GM19035 (cell line): ENCODE measurements around the gene FRZB.

ENCODE experiments used
- ATAC-seq: cut with Tn5 transposase; IDR thresholded peaks from one replicate; pipeline ENCODE4 v1.9.1; 2021; ENCODE audit not compliant: unreplicated experiment

Gene FRZB

DNA sequence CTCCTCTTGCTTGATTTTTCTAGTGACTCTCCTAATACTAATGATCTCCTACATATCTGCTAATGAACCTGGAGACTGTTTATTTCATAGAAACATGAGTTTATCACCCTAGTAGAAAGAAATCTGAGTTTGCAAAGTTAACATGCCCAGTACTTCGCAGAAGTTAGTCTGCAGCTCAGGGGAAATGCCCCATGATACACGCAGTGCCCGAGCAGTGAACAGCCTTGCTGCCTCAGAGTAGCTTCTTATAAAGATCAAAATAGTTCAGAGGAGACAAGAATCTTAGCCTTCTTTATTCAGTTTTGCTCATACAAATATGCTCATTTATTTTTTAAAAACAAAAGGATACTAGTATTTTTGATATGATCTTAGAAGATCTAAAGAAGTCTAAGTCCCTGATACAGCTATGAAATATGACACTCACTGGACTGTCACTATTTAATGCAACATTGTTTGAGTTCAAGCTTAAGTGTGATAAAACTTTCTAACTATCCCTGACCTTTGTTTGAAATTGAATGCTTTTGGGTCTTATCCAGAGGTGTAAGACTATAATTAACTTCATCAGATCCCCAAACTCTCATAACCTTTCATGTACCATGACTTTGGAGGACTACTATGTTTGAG, 20.5 kb downstream of the FRZB start:
- ATAC-seq: no peak

DNA sequence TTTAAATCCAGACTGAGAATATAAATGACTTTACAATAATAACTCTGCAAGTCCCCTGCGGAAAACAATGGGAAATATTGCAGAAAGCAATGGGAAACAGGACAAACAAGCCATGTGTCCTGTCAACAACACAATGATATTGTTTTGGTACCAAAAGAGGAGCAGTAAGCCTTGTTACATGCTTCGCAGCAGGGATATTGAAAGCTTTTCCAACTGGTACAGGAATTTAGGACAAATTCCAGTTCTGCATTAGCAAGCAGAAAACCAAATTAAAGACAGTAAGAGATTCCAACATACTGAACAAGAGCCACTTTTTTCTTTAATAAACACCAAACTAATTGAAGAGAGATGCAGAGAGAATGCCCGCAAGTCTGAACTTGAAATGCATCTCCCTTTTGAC, 30.0 kb downstream of the FRZB start:
- ATAC-seq: no peak

DNA sequence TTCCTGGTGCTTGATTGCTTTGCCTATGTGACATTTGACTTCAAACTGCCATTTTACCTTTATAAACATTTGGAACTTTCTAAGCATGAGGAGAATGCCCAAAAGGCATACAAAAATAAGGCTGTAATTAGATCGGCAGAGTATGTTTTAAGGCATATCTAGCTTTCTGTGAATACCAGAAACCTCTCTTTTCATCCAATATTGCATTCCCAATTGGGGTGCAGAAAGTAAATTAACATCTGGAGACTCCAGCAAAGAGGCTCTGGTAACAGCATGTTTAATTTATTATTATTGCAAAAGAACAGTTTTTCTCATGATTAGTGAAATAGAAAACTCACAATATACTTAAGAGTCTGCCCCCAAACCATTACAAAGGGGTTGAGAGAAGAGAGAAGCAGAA, 32.1 kb downstream of the FRZB start:
- no peak for ATAC-seq

DNA sequence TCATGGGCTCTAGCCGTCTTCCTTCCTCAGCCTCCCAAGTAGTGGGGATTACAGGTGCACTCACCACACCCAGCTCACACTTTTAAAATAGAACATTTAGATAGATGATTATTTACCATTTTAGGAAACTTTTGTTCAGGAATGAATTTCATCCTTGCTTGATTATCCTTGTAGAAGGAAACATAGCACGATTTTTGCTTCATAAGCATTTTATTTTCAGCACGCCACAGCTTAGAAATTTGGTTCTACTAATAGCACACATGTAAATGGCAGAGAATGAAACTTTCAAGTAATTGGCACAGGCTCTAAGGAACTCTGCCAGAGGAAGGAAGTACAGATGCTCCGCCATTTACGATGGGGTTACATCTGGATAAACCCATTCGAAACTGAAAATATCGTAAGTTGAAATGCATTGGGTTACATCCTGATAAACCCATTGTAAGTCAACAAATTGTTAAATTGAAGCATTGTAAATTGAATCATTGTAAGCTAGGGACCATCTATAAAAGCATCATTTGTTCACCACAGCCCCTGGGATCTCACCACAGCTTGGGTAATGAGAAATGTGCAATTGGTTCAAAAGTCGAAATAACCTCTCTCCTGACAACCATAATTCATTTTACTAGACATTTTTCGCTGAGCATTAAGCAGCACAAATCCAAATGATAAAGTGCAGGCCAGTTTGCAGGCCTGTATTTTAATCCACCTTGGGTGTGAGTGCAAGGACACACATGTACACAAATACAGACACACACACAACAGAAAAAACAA, 33.2 kb downstream of the FRZB start:
- no peak for ATAC-seq

DNA sequence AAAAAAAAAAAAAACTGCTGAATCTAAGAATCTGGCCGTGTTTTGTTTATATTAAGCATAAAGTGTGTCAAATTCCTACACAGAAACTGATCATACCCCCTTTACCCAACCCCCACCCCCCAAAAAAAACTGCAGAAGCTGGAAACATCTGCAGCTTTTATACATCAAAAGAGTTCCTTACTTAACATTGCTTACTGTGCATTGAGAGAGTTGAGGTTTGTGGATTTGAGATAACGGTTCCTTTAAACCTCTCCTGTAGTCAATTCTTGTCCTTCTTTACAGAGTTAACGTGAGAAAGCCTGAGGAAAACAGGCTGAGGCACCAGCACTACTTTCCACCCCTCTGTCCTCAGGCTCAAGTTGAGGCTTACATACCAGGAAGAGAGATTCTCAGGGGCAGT, 34.5 kb downstream of the FRZB start:
- no peak for ATAC-seq

DNA sequence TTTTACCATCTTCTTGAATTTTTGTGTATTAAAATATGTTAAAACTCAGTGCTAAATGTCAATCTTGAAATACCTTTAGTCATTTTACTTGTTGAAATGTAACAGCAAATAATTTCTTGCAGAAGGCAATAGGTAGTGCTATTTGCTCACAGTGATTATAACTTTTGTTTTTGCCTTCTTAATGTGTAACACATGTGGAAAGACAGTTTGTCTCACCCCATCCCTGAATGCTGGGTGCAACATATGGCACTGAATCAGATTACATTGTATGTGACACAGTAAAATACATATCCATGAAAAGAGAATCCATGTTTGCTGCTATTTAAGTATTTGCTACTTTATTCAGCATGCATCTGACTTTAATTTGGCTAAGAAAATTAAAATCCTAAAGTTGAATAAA, 35.3 kb downstream of the FRZB start:
- ATAC-seq: no peak

DNA sequence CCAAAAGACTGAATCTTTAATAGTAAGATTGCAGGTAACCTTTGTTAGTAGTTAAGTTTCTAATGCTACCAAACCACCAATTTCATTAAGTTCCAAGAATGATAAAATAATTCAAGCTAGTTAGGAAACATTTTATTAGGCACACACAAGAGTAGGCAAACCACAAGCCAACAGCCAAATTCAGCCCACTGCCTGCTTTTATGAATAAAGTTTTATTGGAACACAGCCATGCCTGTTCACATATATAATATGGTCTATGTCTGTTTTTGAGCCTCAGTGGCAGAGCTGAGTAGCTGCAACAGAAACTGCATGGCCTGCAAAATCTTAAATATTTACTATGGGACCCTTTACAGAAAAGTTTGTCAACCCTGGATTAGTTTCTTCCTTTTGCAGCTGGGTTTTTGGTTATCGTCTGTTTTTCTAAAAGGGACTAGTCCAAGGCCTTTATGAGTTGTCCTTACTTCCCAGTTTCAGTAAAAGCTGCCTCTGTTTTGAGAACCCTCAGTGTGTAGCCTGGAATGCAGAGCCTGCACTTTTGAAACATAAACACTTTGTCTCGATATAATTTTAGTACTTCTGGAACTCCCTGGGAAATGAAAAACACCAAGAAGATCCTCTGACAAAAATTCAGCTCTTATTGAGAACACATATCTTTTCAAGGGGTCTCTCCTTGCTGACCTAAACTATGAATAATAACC, 39.1 kb downstream of the FRZB start:
- no peak for ATAC-seq

DNA sequence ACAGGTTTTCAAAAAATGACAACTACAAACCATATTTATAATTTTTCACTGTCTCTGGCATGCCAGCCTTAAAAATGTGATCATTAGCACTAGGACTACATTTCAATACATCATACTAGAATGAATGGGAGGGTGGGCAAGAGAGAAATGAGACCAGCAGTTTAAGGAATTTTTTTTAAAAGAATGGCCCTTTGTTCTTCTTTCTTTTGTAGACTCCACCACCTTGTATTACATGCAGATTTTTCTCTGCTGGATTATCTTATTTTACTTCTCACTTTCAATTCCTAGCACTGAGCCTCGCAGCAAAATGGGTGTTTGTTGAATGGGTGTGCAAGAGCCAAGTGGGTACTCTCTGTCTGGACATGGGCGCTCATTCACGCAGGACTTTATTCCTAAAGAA, 39.9 kb downstream of the FRZB start:
- no peak for ATAC-seq

DNA sequence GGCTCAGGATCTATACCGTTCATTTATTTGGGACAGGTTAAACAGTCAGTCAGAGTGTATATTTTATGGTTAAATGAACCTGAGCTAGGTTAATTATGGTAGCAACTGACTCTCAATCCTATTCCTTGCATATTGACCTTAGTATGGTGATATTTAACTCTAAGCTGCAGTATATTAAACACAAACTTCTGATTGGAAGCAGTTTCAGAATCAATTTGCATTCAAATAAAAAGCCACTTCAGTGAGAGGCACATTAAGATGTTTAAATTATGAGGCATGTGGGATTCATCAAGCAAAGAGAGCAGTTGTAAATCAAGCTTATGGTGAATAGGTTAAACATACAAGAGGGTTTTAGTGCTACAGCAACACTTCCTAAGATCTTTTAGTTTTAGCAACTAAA, 40.4 kb downstream of the FRZB start:
- ATAC-seq: no peak

DNA sequence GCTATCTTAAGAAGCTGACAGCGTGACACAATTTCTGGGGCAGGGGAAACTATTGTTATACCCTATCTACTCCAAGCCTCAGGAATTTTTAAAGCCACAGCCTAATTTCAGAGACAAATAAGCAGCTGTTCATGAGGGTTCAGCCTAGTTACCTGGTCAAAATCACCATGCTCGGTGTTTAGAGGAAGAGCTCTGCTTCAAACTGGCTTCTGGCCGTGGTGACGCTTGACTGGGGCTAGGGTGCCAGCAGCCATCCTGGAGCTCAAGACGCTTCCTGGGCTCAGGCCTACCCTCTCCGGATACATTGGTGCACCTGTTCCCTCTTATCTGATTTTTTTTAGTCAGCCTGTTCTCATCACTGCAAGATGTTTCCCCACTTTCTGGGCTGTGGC, 41.7 kb downstream of the FRZB start:
- ATAC-seq: no peak

DNA sequence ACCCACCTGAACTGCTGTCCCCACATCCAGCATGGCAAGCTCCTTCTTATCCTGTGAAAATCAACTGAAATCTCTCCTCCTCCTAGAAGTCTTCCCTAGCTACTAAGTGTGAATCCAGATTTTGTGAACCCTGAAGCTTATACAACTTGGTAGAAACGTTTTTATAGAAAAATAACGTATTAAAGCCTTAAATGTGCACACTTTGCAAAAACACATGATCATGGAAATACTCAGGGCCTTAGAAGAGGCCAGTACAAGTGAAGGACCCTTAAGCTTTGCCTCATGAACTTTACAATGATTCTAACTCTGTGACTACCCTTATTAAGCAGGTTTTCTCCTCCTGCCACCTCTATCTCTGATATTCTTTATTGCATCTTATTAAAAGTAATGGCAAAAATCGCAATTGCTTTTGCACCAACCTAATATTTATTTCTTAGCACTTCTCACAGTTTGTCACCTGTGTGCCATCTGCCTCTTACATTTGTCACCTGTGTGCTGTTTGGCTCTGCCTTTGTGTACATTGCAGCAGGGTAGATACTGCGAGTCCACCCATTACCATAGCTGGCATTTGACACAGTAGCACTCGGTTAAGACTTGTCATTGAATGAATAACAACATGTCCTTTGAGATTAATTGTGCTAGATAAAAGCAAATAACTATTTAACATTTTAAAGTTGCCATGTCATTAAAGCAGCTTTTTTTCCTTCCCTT, 42.2 kb downstream of the FRZB start:
- ATAC-seq: no peak

DNA sequence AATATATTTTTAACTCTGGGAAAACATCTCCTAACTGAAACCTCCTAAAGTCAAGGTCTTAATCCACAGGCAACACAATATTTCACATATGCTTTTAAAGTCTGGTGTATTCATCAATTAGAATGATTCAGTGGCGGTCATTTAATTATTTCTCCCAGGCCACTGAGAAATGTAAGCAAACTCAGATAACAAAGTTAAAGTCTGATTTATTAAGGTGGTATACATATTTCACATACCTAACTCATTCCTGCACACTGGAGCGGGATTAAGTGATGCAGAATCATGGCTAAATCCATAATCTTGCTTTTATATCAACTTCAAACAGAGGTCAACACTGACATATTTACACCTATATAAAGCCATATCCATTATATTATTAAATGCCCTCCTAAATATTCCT, 43.7 kb downstream of the FRZB start:
- no peak for ATAC-seq

DNA sequence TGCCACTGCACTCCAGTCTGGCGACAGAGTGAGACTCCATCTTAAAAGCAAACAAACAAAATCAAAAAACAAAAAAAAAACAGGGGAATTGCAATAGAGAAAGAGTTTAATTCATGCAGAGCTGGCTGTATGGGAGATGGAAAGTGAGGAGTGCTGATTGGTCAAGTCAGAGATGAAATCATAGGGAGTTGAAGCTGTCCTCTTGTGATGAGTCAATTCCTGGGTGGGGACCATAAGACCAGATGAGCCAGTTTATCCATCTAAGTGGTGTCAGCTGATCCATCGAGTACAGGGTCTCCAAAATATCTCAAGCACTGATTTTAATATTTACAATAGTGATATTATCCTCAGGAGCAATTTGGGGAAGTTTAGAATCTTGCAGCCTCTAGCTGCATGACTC, 45.3 kb downstream of the FRZB start:
- no peak for ATAC-seq

DNA sequence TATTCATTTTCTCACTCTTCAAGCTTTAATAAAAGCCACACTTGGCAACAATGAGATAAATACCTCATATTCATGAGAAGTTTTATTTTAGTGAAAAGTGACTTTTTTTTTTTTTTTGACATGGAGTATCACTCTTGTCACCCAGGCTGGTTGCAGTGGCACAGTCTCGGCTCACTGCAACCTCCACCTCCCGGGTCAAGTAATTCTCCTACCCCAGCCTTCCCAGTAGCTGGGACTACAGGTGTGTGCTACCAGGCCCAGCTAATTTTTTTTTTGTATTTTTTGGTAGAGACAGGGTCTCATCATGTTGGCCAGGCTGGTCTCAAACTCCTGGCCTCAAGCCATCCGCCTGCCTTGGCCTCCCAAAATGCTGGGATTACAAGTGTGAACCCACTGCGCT, 47.0 kb downstream of the FRZB start:
- no peak for ATAC-seq

DNA sequence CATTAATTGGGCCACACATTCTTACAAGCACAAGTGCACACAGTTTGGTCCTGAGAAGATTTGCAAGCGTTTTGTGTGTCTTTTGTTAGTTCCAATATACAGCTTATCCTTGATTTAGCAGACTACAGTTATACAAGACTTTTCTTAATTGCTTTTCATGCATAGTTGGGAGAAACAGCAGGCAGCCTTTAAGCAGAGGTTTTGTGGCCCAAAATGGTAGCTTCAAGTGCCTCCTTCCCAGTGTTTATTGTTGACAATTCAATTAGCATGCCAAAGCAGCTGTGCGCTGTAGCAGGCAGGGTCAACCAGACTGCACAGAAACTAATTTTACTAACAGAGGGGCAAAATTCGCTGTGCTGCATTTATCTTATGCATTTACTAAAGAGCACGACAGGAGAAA, 47.5 kb downstream of the FRZB start:
- no peak for ATAC-seq

DNA sequence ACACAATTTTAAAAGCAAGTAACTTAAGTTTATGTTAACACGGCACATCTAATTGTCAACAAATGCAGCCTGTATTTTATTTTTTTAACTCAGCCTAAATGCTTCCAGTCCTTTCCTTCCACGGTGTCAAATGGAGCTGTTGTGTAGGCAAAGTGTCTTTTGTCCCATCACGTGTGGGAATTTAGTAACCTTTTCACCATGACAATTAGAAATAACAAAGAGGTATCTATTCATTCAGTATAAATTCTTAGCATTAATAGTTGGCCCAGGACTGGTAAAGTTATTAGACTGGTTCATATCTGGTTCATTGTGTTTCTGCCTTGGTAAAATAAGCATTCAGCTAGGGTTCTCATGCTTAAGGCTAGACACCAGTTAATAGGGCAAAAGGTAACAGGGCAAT, 47.9 kb downstream of the FRZB start:
- ATAC-seq: no peak

DNA sequence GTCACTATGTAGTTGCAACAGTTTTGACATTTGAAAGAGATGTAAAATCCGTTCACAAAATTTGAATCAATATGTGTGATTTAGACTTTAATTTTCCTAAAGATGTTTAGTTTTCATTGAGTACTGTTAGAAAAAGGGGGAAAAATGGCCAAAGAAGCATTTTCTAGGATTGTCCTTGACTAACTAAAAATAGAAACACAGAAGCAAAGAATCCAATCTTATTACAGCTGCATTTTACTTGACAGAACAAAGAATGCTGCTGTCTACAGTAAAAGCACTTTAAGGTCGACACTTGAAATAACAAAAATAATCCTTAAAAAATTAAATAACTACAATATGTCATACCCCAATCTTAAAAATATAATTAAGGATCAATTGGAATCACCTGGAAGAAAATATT, 48.9 kb downstream of the FRZB start:
- ATAC-seq: no peak

DNA sequence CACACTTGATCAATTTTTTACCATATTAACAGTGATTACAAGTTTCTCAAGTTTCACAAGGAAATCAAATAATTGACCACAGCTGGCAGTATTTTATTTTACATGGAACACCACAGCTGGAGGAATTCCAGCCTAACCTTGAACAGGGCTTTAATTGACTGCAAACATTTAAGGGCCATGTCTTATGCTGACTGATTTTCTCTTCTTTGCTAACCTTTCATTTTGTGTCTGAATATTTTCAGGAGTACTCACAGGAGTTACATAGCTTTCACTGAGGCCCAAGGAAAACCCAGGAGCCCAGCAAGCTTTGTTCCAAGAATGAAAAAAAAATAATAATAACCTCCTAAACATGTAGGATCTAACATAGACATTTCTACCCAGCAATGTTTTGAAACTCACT, 49.6 kb downstream of the FRZB start:
- no peak for ATAC-seq

DNA sequence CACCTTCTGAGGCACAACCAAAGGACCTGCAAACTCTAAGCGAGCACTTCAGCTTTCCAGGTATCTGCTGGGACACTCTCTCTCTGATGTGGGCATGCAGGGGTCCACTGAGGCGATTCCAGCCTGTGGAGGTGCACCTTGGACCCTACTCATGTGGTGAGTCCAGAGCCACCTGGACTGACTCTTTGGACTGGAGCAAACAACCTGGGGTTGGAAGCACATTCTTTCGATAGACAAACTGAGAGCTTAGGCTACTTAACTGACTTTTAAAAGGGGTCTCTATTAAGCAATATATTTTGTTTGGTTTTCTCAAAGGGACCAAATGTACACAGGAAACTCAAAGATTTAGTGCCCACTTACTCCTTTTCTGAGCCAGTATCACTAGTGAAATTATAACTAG, 51.6 kb downstream of the FRZB start:
- no peak for ATAC-seq

DNA sequence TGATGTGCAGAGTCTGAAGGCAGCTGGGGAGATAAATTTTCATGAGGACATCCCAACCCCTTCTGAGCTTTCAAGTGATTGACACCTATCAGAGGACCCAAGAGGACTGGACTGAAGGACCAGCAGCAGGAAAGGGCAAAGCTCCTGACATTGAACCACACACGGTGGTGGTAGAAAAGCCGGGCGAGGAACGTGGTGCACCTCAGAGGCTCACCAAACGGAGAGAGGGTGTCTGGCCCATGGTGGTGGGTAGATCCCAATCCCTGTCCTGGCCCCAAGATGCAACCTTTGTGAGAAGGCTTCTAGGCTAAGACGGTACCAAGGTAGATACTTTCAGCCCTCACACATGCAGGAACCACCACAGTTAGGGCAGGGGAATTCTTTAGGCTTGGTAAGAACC, 52.1 kb downstream of the FRZB start:
- no peak for ATAC-seq

DNA sequence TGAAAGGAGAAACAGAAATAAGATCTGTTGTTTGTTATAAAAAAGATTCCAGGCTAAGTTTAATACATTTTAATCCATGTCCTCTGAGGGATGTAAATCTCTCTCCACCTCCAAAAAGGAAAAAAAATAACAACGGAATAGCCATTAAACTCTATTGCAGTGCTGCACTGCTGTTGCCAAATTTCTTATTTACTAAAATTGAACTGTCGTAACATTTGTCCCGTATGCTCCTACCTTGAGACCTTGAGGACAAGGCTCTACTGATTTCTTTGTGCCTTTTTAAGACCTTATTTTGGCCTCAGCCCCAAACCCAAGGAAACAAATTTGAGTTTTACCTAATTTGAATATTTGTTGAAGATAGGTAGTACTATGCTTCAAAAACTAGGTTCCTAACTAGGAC, 56.4 kb downstream of the FRZB start:
- no peak for ATAC-seq

DNA sequence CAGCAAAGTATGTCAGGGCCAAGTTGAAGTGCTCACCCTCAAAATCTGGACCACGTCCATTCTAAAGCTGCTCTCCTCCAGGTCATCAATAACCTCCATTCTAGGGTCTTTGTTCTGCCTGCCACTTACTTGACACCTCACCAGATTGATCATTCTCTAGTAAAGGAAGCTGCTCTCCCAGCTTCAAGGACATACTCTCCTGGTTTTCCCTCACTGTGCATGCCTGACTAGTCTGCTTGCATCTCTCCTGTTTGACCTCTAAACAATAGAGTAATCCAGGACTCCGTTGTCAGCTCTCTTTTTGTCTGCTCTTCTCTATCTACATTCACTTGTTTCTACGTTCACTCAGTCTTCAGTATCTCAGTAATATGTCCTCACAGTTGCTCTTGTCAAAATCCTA, 59.1 kb downstream of the FRZB start:
- ATAC-seq: no peak
